Large intestine (tissue), 12 donors: ENCODE data around the gene KCNMB3. TPM values are rescaled to one million over a fixed set of nuclear protein-coding genes. Genes with fewer than 3 reads are reported as not detected.

ENCODE experiments used
- DNase-seq, 2 donors: peaks; one replicate each; pipeline versions ENCODE4 v3.0.0 to v3.0.0-alpha.2; 2013
- H3K27ac ChIP-seq: one replicate; pipeline ENCODE4 v1.5.1; 2013; ENCODE audit warnings: low read length
- H3K27me3 ChIP-seq: 2 replicates; pipeline ENCODE4 v1.6.1; 2013; ENCODE audit warnings: low read length; ENCODE audit not compliant: control insufficient read depth, insufficient read depth
- H3K36me3 ChIP-seq: 2 replicates; pipeline ENCODE4 v1.6.1; 2013; ENCODE audit warnings: low read length; ENCODE audit not compliant: control insufficient read depth, insufficient read depth
- H3K4me1 ChIP-seq: one replicate; pipeline ENCODE4 v1.6.1; 2013; ENCODE audit warnings: low read length; ENCODE audit not compliant: control insufficient read depth, insufficient read depth
- H3K4me3 ChIP-seq: one replicate; pipeline ENCODE4 v1.5.1; 2013; ENCODE audit warnings: low read length
- H3K9me3 ChIP-seq: one replicate; pipeline ENCODE4 v1.6.1; 2013; ENCODE audit warnings: mild to moderate bottlenecking, low read depth, low read length, moderate library complexity; ENCODE audit not compliant: control insufficient read depth
- WGBS: methylation state at CpG from one replicate; pipeline ENCODE4 v1.1.5; 2013; ENCODE audit warnings: low lambda C conversion rate; ENCODE audit not compliant: insufficient coverage; 5-methylcytosine and 5-hydroxymethylcytosine counted together
- long read RNA-seq, 11 donors: transcript quantifications; one replicate each; lab custom pipeline, GENCODE V29; 2026
- polyA plus RNA-seq: library from polyadenylated mRNA; unstranded; fragments of 120-200 nt; gene quantifications from one replicate; pipeline ENCODE4 v1.2.1, GENCODE V29; 2013

The KCNMB3 gene
- polyA plus RNA-seq = 5.0 TPM
- long read RNA-seq, donor 1, full-length matches to known transcripts = 1 of 1 reads
- long read RNA-seq, donor 1, partial matches to known transcripts = 0 of 1 reads
- long read RNA-seq, donor 1, other reads (novel, unspliced or antisense) = 0 of 1 reads
- long read RNA-seq, donor 2, full-length matches to known transcripts = 1 of 1 reads
- long read RNA-seq, donor 2, partial matches to known transcripts = 0 of 1 reads
- long read RNA-seq, donor 2, other reads (novel, unspliced or antisense) = 0 of 1 reads
- long read RNA-seq, donor 3 = 0 reads
- long read RNA-seq, donor 4 = 0 reads
- long read RNA-seq, donor 5, full-length matches to known transcripts = 2 of 2 reads
- long read RNA-seq, donor 5, partial matches to known transcripts = 0 of 2 reads
- long read RNA-seq, donor 5, other reads (novel, unspliced or antisense) = 0 of 2 reads
- long read RNA-seq, donor 6, partial matches to known transcripts = 21 of 21 reads
- long read RNA-seq, donor 6, other reads (novel, unspliced or antisense) = 0 of 21 reads
- long read RNA-seq, donor 7 = 0 reads
- long read RNA-seq, donor 8, partial matches to known transcripts = 0 of 1 reads
- long read RNA-seq, donor 8, other reads (novel, unspliced or antisense) = 0 of 1 reads
- long read RNA-seq, donor 9, full-length matches to known transcripts = 1 of 1 reads
- long read RNA-seq, donor 9, partial matches to known transcripts = 0 of 1 reads
- long read RNA-seq, donor 9, other reads (novel, unspliced or antisense) = 0 of 1 reads
- long read RNA-seq, donor 10, full-length matches to known transcripts = 1 of 1 reads
- long read RNA-seq, donor 10, partial matches to known transcripts = 0 of 1 reads
- long read RNA-seq, donor 10, other reads (novel, unspliced or antisense) = 0 of 1 reads
- long read RNA-seq, donor 11 = 0 reads

GRCh38 chr3:179250803-179251476 is at the start of gene KCNMB3:
TSS of gene KCNMB3 (minus strand) at chr3:179251114. CDS start at chr3:179250990, 124 bp downstream.
- DNase-seq = peak in 1 of 2 donors; percentile 15
- WGBS = no CpG with 5 or more reads among the region's 6 CpGs

GRCh38 chr3:179299999-179300613 is 49.2 kb upstream of the KCNMB3 start:
- Histone ChIP-seq H3K4me3 (no peak overlapping the region), H3K27ac (no peak overlapping the region), H3K27me3 (no peaks in the 10 kb centered on the region), H3K4me1 (no peaks in the 10 kb centered on the region), H3K36me3 (no peaks in the 10 kb centered on the region), H3K9me3 (no peaks in the 10 kb centered on the region)
- no peak for DNase-seq
- no CpG with 5 or more reads among the region's 5 CpGs for WGBS

More at GRCh38 chr3:179250803-179251476, at the start of gene KCNMB3:
- Histone ChIP-seq H3K9me3 (no peaks in the 10 kb centered on the region), H3K4me3 (no peak within 1 kb of the TSS), H3K27ac (no peak within 1 kb of the TSS), H3K4me1 (peaks cover 4% of the 10 kb centered on the region), H3K36me3 (no peaks in the 10 kb centered on the region), H3K27me3 (no peaks in the 10 kb centered on the region)

- H3K36me3 ChIP-seq = no peaks in the 10 kb centered on the region
- H3K9me3 ChIP-seq = no peaks in the 10 kb centered on the region
- WGBS = 60% methylated on average over 1 of the region's 2 CpGs
- H3K27ac ChIP-seq = no peak overlapping the region
- no peak for DNase-seq
- H3K27me3 ChIP-seq = no peaks in the 10 kb centered on the region
- no peak overlapping the region for H3K4me3 ChIP-seq
- no peaks in the 10 kb centered on the region for H3K4me1 ChIP-seq
These were observed 48.4 kb upstream of the KCNMB3 start for GRCh38 chr3:179299316-179299715.

GRCh38 chr3:179297971-179298725 is 47.2 kb upstream of the KCNMB3 start:
- peak in 1 of 2 donors; percentile 4 for DNase-seq
- no peaks in the 10 kb centered on the region for H3K9me3 ChIP-seq

GRCh38 chr3:179292450-179292849 is 41.5 kb upstream of the KCNMB3 start:
- Histone ChIP-seq H3K9me3 (no peaks in the 10 kb centered on the region), H3K4me1 (no peaks in the 10 kb centered on the region), H3K27me3 (no peaks in the 10 kb centered on the region), H3K27ac (no peak overlapping the region), H3K4me3 (no peak overlapping the region), H3K36me3 (no peaks in the 10 kb centered on the region)
- DNase-seq = peak in 1 of 2 donors; percentile 25
- 50% methylated on average over 1 of the region's 2 CpGs for WGBS

More at GRCh38 chr3:179297971-179298725, 47.2 kb upstream of the KCNMB3 start:
- Histone ChIP-seq H3K36me3 (no peaks in the 10 kb centered on the region), H3K27me3 (no peaks in the 10 kb centered on the region), H3K27ac (no peak overlapping the region), H3K4me1 (no peaks in the 10 kb centered on the region), H3K4me3 (no peak overlapping the region)
- 100% methylated on average over 1 of the region's 5 CpGs for WGBS

- Histone ChIP-seq H3K4me3 (no peak overlapping the region), H3K36me3 (no peaks in the 10 kb centered on the region), H3K9me3 (no peaks in the 10 kb centered on the region), H3K4me1 (no peaks in the 10 kb centered on the region), H3K27me3 (no peaks in the 10 kb centered on the region), H3K27ac (no peak overlapping the region)
- WGBS = 78% methylated on average over 1 of the region's 3 CpGs
- no peak for DNase-seq
These were observed 38.4 kb upstream of the KCNMB3 start for GRCh38 chr3:179289295-179289694.

GRCh38 chr3:179288845-179289244 is 37.9 kb upstream of the KCNMB3 start:
- 77% methylated on average over 4 of the region's 4 CpGs for WGBS
- DNase-seq = no peak
- H3K27me3 ChIP-seq = no peaks in the 10 kb centered on the region

GRCh38 chr3:179286331-179286730 is 35.4 kb upstream of the KCNMB3 start:
- no CpG with 5 or more reads among the region's 6 CpGs for WGBS
- DNase-seq = no peak
- H3K36me3 ChIP-seq = no peaks in the 10 kb centered on the region
- no peak overlapping the region for H3K27ac ChIP-seq
- no peak overlapping the region for H3K4me3 ChIP-seq
- H3K4me1 ChIP-seq = no peaks in the 10 kb centered on the region
- H3K9me3 ChIP-seq = no peaks in the 10 kb centered on the region
- H3K27me3 ChIP-seq = no peaks in the 10 kb centered on the region

More at GRCh38 chr3:179288845-179289244, 37.9 kb upstream of the KCNMB3 start:
- Histone ChIP-seq H3K36me3 (no peaks in the 10 kb centered on the region), H3K4me3 (no peak overlapping the region), H3K4me1 (no peaks in the 10 kb centered on the region), H3K27ac (no peak overlapping the region), H3K9me3 (no peaks in the 10 kb centered on the region)

- no peak overlapping the region for H3K27ac ChIP-seq
- H3K4me3 ChIP-seq = no peak overlapping the region
- H3K27me3 ChIP-seq = no peaks in the 10 kb centered on the region
- no CpG with 5 or more reads among the region's 3 CpGs for WGBS
- DNase-seq = no peak
- no peaks in the 10 kb centered on the region for H3K36me3 ChIP-seq
- H3K4me1 ChIP-seq = no peaks in the 10 kb centered on the region
- H3K9me3 ChIP-seq = no peaks in the 10 kb centered on the region
These were observed 30.9 kb upstream of the KCNMB3 start for GRCh38 chr3:179281825-179282224.
